NCI-H524 (cell line): Measurements from ENCODE around the gene TNK1.

Experiments
- DNase-seq, 2 experiments: peaks; one replicate each; lab custom pipeline; 2025; lab: John Stamatoyannopoulos, UW

Gene TNK1

GRCh38 chr17:7410634-7411426, 29.9 kb downstream of the TNK1 start:
- no peak for DNase-seq

- DNase-seq, result no peak
These were observed 30.5 kb downstream of the TNK1 start for GRCh38 chr17:7411427-7411750.

- DNase-seq, result no peak
These were observed 32.6 kb downstream of the TNK1 start for GRCh38 chr17:7413346-7413985.

GRCh38 chr17:7414837-7415236, 33.9 kb downstream of the TNK1 start:
- DNase-seq, result no peak

GRCh38 chr17:7415784-7416183, 34.9 kb downstream of the TNK1 start:
- no peak for DNase-seq

- DNase-seq, result no peak
These were observed 35.4 kb downstream of the TNK1 start for GRCh38 chr17:7416323-7416722.

- DNase-seq, result no peak
These were observed 36.3 kb downstream of the TNK1 start for GRCh38 chr17:7417056-7417655.

GRCh38 chr17:7418472-7419152, 37.7 kb downstream of the TNK1 start:
- no peak for DNase-seq

- DNase-seq, result no peak
These were observed 39.1 kb downstream of the TNK1 start, which contains the start of gene SPEM1 for GRCh38 chr17:7419819-7420610. Gene SPEM1 (plus strand): TSS chr17:7420324. CDS start chr17:7420385, 61 bp downstream.

- no peak for DNase-seq
These were observed 40.3 kb downstream of the TNK1 start for GRCh38 chr17:7421186-7421585.

- DNase-seq, result no peak
These were observed 42.8 kb downstream of the TNK1 start for GRCh38 chr17:7423679-7424078.

GRCh38 chr17:7425316-7425715, 44.4 kb downstream of the TNK1 start, which contains the start of gene SPEM2:
Gene SPEM2 (plus strand): TSS chr17:7425616. CDS start chr17:7425689, 73 bp downstream.
- DNase-seq, result no peak

GRCh38 chr17:7425756-7426155, 44.9 kb downstream of the TNK1 start:
- no peak for DNase-seq

- DNase-seq, result no peak
These were observed 45.4 kb downstream of the TNK1 start for GRCh38 chr17:7426203-7426863.

- DNase-seq, result no peak
These were observed 46.1 kb downstream of the TNK1 start for GRCh38 chr17:7426896-7427489.

- no peak for DNase-seq
These were observed 46.7 kb downstream of the TNK1 start for GRCh38 chr17:7427549-7427948.

- DNase-seq, result no peak
These were observed 47.7 kb downstream of the TNK1 start, which contains the start of gene SPEM3 for GRCh38 chr17:7428557-7428956. Gene SPEM3 (plus strand): TSS chr17:7428857. CDS start chr17:7428903, 46 bp downstream.

GRCh38 chr17:7429722-7430121, 48.8 kb downstream of the TNK1 start:
- no peak for DNase-seq

GRCh38 chr17:7431231-7431630, 50.3 kb downstream of the TNK1 start:
- no peak for DNase-seq

GRCh38 chr17:7432296-7432695, 51.4 kb downstream of the TNK1 start:
- no peak for DNase-seq
